ENCODE data around the gene HIC1.
"Not testable (repeated sequence)": the region's sequence is repeated elsewhere in the genome, so short reads cannot be mapped to it uniquely, and the experiment has no call there.

Gene HIC1, protein sequence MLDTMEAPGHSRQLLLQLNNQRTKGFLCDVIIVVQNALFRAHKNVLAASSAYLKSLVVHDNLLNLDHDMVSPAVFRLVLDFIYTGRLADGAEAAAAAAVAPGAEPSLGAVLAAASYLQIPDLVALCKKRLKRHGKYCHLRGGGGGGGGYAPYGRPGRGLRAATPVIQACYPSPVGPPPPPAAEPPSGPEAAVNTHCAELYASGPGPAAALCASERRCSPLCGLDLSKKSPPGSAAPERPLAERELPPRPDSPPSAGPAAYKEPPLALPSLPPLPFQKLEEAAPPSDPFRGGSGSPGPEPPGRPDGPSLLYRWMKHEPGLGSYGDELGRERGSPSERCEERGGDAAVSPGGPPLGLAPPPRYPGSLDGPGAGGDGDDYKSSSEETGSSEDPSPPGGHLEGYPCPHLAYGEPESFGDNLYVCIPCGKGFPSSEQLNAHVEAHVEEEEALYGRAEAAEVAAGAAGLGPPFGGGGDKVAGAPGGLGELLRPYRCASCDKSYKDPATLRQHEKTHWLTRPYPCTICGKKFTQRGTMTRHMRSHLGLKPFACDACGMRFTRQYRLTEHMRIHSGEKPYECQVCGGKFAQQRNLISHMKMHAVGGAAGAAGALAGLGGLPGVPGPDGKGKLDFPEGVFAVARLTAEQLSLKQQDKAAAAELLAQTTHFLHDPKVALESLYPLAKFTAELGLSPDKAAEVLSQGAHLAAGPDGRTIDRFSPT

GRCh38 chr17:2054512-2055291 lies at the start of gene HIC1:
Gene HIC1, plus strand, starts transcription at chr17:2055103. Its CDS starts 1,588 bp downstream, at chr17:2056691.
- peak; percentile 94 for TF ChIP-seq CTCF (IDR thresholded peaks at IDR 0.05; ENCODE audit: borderline replicate concordance, insufficient read depth, low read depth, low read length)
- peak within 1 kb of the TSS; percentile 93 for H3K4me3 ChIP-seq (ENCODE audit: low read depth, low read length)

- no peak overlapping the region for H3K4me3 ChIP-seq (ENCODE audit: low read depth, low read length)
- TF ChIP-seq CTCF (IDR thresholded peaks at IDR 0.05; ENCODE audit: borderline replicate concordance, insufficient read depth, low read depth, low read length): no peak
These were observed 46.4 kb upstream of the HIC1 start for GRCh38 chr17:2008332-2009126.

GRCh38 chr17:2009737-2010136 lies 45.2 kb upstream of the HIC1 start:
- no peak overlapping the region for H3K4me3 ChIP-seq (ENCODE audit: low read depth, low read length)
- no peak for TF ChIP-seq CTCF (IDR thresholded peaks at IDR 0.05; ENCODE audit: borderline replicate concordance, insufficient read depth, low read depth, low read length)

- no peak overlapping the region for H3K4me3 ChIP-seq (ENCODE audit: low read depth, low read length)
- TF ChIP-seq CTCF (IDR thresholded peaks at IDR 0.05; ENCODE audit: borderline replicate concordance, insufficient read depth, low read depth, low read length): no peak
These were observed 43.2 kb upstream of the HIC1 start for GRCh38 chr17:2011411-2012371.

DNA sequence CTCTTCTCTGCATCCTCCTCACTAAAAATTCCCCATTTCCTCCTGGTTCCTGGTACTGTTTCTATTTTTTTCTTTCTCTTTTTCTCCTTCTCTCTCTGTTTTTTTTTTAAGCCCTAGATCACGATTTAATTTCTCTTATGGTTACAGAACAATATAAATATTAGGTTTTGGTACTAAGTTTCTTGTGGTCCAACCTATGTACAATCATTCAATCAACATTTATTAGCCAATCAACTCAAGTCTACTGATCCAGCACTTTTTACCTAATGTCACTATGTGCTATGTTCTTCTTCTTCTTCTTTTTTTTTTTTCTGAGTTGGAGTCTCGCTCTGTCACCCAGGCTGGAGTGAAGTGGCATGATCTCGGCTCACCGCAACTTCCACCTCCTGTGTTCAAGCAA lies 42.4 kb upstream of the HIC1 start:
- no peak for TF ChIP-seq CTCF (IDR thresholded peaks at IDR 0.05; ENCODE audit: borderline replicate concordance, insufficient read depth, low read depth, low read length)

DNA sequence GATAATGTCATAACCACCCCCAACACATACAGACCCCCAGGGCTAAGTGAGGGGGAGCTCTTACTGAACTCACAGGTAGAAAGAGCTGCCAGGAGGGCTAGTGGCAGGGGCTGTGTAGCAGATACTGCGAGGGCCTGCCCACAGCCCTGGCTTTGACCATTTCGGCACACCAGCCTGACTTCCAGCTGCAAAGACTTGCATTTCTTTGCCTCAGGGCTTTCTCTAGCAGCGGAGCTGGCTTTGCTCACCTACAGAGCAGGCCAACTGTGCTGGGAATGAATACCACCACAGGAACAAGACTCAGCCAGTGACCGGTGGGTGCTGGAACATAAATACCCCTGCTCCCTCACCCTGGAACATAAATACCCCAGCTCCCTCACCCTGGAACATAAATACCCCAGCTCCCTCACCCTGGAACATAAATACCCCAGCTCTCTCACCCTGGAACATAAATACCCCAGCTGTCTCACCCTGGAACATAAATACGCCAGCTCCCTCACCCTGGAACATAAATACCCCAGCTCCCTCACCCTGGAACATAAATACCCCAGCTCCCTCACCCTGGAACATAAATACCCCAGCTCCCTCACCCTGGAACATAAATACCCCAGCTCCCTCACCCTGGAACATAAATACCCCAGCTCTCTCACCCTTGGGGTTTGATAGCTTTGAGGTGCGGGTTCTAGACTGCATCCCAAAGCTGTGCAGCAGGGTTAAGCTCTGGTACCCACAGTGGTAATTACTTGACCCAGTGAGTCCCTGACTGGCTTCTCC lies 41.5 kb upstream of the HIC1 start:
- H3K4me3 ChIP-seq (ENCODE audit: low read depth, low read length): not testable (repeated sequence)

More for the DNA sequence above, 42.4 kb upstream of the HIC1 start:
- no peak overlapping the region for H3K4me3 ChIP-seq (ENCODE audit: low read depth, low read length)
